ENCODE measurements around the gene ZNF398.

ZNF398 gene

GRCh38 chr7:149147072-149147751 is at the start of gene ZNF398 (continued):
- no peak for TF ChIP-seq ZSCAN4 (tag by site-specific recombination; IDR thresholded peaks at IDR 0.05)
- 0 out of 2 replicates have a peak, but pooled peaks have one; percentile 39 for TF ChIP-seq KLF9 (tag by site-specific recombination; IDR thresholded peaks at IDR 0.05; ENCODE audit: low read depth)
- no peak for TF ChIP-seq ZBTB6 (tag by site-specific recombination; IDR thresholded peaks at IDR 0.05)
- TF ChIP-seq ZSCAN16 (tag by site-specific recombination; IDR thresholded peaks at IDR 0.05), result no peak
- TF ChIP-seq MZF1 (tag by site-specific recombination; IDR thresholded peaks at IDR 0.05; ENCODE audit: borderline replicate concordance), result 0 out of 2 replicates have a peak, but pooled peaks have one; percentile 14
- no peak for TF ChIP-seq ZNF558 (tag by site-specific recombination; IDR thresholded peaks at IDR 0.05)
- no peak for TF ChIP-seq SETDB1 (IDR thresholded peaks at IDR 0.05; ENCODE audit: insufficient read length, low read length)
- TF ChIP-seq ZNF555 (tag by site-specific recombination; conservative IDR thresholded peaks at IDR 0.05), result no peak
- no peak for TF ChIP-seq GLI4 (tag by site-specific recombination; IDR thresholded peaks at IDR 0.05)
- TF ChIP-seq ZNF600 (tag by site-specific recombination; IDR thresholded peaks at IDR 0.05), result no peak; the same call in 1 of the 2 replicates
- TF ChIP-seq ZNF664 (tag by site-specific recombination; IDR thresholded peaks at IDR 0.05), result no peak
- no peak for TF ChIP-seq BCL11A (tag by site-specific recombination; IDR thresholded peaks at IDR 0.05; ENCODE audit: low read depth)
- TF ChIP-seq ZNF302 (tag by site-specific recombination; IDR thresholded peaks at IDR 0.05; ENCODE audit: low read depth), result no peak
- TF ChIP-seq ZNF610 (tag by site-specific recombination; IDR thresholded peaks at IDR 0.05; ENCODE audit: borderline replicate concordance), result peak; percentile 60; the same call in 1 of the 2 replicates
- no peak for TF ChIP-seq ZNF223 (tag by site-specific recombination; IDR thresholded peaks at IDR 0.05)
- TF ChIP-seq HOXA7 (CRISPR knock-in tag; IDR thresholded peaks at IDR 0.05; ENCODE audit: borderline replicate concordance), result no peak
- TF ChIP-seq ZBTB48 (tag by site-specific recombination; IDR thresholded peaks at IDR 0.05), result no peak
- TF ChIP-seq ZFHX2 (tag by site-specific recombination; conservative IDR thresholded peaks at IDR 0.05), result no peak
- no peak for TF ChIP-seq BCL6B (tag by site-specific recombination; IDR thresholded peaks at IDR 0.05)
- no peak for TF ChIP-seq HIC1 (tag by site-specific recombination; IDR thresholded peaks at IDR 0.05)
- TF ChIP-seq MEIS1 (CRISPR knock-in tag; IDR thresholded peaks at IDR 0.05; ENCODE audit: borderline replicate concordance), result 0 out of 2 replicates have a peak, but pooled peaks have one; percentile 14
- no peak for TF ChIP-seq WT1 (tag by site-specific recombination; IDR thresholded peaks at IDR 0.05)
- no peak for TF ChIP-seq ZNF184 (tag by site-specific recombination; IDR thresholded peaks at IDR 0.05)
- no peak for TF ChIP-seq ZNF624 (tag by site-specific recombination; IDR thresholded peaks at IDR 0.05)
- no peak for TF ChIP-seq ZNF548 (tag by site-specific recombination; IDR thresholded peaks at IDR 0.05)
- no peak for TF ChIP-seq ZNF658 (tag by site-specific recombination; IDR thresholded peaks at IDR 0.05)
- TF ChIP-seq TRIM28 (IDR thresholded peaks at IDR 0.05; ENCODE audit: borderline replicate concordance, low read length), result no peak
- TF ChIP-seq ZNF239 (tag by site-specific recombination; IDR thresholded peaks at IDR 0.05), result no peak
- TF ChIP-seq SP2 (tag by site-specific recombination; IDR thresholded peaks at IDR 0.05), result no peak
- TF ChIP-seq ZNF140 (tag by site-specific recombination; IDR thresholded peaks at IDR 0.05), result no peak
- peak; percentile 16; the same call in 1 of the 2 replicates for TF ChIP-seq ZNF2 (tag by site-specific recombination; IDR thresholded peaks at IDR 0.05)
- no peak for TF ChIP-seq ZNF654 (tag by site-specific recombination; IDR thresholded peaks at IDR 0.05; ENCODE audit: low read depth)
- no peak; the same call in 1 of the 2 replicates for TF ChIP-seq TSHZ1 (tag by site-specific recombination; IDR thresholded peaks at IDR 0.05; ENCODE audit: borderline replicate concordance)

All from HEK293 (cell line).